Stimulated activated naive CD8-positive, alpha-beta T cell treated with anti-CD3 and anti-CD28 coated beads, Interleukin-15, Interleukin-2, amounts not matched to agents 100 ng/mL and 50 ng/mL, for 24 hours (primary cell): ENCODE results near the gene RUFY1.
A peak's percentile ranks its signal among the peaks of the same experiment; 100 is the strongest.
"Not testable (repeated sequence)": the region's sequence is repeated elsewhere in the genome, so short reads cannot be mapped to it uniquely, and the experiment has no call there.

ENCODE experiments used
- H3K27ac Mint-ChIP-seq: one replicate; pipeline ENCODE4 v1.8.0; 2021; ENCODE audit warnings: mild to moderate bottlenecking, mixed read lengths
- H3K27me3 Mint-ChIP-seq: one replicate; pipeline ENCODE4 v1.8.0; 2021; ENCODE audit warnings: mixed read lengths
- H3K36me3 Mint-ChIP-seq: one replicate; pipeline ENCODE4 v1.8.0; 2021; ENCODE audit warnings: low read depth, mixed read lengths
- H3K4me1 Mint-ChIP-seq: one replicate; pipeline ENCODE4 v1.8.0; 2021; ENCODE audit warnings: low read depth, mixed read lengths
- H3K4me3 Mint-ChIP-seq: one replicate; pipeline ENCODE4 v1.8.0; 2021; ENCODE audit warnings: mild to moderate bottlenecking, mixed read lengths
- H3K9me3 Mint-ChIP-seq: one replicate; pipeline ENCODE4 v1.8.0; 2021; ENCODE audit warnings: mixed read lengths

RUFY1 gene, protein sequence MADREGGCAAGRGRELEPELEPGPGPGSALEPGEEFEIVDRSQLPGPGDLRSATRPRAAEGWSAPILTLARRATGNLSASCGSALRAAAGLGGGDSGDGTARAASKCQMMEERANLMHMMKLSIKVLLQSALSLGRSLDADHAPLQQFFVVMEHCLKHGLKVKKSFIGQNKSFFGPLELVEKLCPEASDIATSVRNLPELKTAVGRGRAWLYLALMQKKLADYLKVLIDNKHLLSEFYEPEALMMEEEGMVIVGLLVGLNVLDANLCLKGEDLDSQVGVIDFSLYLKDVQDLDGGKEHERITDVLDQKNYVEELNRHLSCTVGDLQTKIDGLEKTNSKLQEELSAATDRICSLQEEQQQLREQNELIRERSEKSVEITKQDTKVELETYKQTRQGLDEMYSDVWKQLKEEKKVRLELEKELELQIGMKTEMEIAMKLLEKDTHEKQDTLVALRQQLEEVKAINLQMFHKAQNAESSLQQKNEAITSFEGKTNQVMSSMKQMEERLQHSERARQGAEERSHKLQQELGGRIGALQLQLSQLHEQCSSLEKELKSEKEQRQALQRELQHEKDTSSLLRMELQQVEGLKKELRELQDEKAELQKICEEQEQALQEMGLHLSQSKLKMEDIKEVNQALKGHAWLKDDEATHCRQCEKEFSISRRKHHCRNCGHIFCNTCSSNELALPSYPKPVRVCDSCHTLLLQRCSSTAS

DNA sequence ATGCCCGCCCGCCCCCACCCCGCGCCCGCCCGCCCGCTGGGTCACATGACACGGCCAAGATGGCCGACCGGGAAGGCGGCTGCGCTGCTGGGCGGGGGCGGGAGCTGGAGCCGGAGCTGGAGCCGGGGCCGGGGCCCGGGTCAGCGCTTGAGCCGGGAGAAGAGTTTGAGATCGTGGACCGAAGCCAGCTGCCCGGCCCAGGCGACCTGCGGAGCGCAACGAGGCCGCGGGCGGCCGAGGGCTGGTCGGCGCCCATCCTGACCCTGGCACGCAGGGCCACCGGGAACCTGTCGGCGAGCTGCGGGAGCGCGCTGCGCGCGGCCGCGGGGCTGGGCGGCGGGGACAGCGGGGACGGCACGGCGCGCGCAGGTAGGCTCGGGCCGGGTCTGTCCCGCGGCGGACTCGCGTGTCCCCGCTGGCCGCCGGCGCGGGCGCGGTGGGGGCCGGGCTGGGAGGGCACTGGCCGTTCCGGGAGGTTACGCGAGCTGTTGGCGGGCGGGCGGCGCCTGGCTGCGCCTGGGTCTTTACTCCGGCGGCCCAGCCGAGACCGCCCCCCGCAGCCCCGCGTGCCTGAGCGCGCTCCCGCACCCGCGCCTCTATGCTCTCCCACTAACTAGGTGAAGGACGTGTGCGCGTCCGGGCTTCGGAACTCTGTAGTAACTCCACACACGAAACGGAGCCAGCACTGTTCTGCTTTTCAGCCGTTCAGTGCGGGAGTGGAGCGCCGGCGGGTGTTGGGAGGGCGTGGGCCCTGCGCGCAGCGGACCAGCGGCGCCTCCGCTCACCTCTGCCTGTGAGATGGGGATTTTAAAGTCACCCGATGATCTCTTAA, at the start of gene RUFY1:
RUFY1 (plus strand) TSS at position 44 of the 832 bp plus-strand sequence; CDS start at position 60, 16 bp downstream.
- no peaks in the 10 kb centered on the region for H3K9me3 Mint-ChIP-seq
- no peaks in the 10 kb centered on the region for H3K27me3 Mint-ChIP-seq
- peak within 1 kb of the TSS; percentile 100 for H3K27ac Mint-ChIP-seq
- peaks cover 23% of the 10 kb centered on the region for H3K36me3 Mint-ChIP-seq
- peak within 1 kb of the TSS; percentile 96 for H3K4me3 Mint-ChIP-seq
- peaks cover 40% of the 10 kb centered on the region for H3K4me1 Mint-ChIP-seq

- H3K36me3 Mint-ChIP-seq, H3K4me3 Mint-ChIP-seq, H3K27me3 Mint-ChIP-seq, H3K4me1 Mint-ChIP-seq, H3K9me3 Mint-ChIP-seq, H3K27ac Mint-ChIP-seq: not testable (repeated sequence)
Measured at GRCh38 chr5:179501997-179502396, 48.4 kb upstream of the RUFY1 start.

DNA sequence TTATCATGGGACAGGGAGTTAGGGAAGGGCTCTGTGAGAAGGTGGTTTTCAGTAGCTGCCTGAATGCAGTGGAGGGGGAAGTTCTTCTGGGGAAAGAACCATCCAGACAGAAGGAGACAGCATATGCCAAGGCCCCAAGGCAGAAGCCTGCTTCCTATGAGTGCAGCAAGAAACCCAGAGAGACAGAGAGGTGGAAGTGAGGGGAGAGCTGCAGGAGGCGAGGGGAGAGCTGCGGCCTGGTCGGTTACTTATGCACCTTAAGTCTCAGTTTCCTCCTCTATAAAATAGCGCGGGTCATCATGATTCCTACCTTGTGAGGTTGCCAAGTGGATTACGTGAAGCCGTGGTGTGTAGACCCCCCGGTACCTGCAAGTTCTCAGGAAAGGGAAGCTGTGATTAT, 47.9 kb upstream of the RUFY1 start:
- H3K27me3 Mint-ChIP-seq, H3K36me3 Mint-ChIP-seq, H3K4me1 Mint-ChIP-seq, H3K4me3 Mint-ChIP-seq, H3K9me3 Mint-ChIP-seq, H3K27ac Mint-ChIP-seq: not testable (repeated sequence)

- Mint-ChIP-seq H3K27ac (no peak overlapping the region), H3K36me3 (no peaks in the 10 kb centered on the region), H3K4me1 (peaks cover 4% of the 10 kb centered on the region), H3K4me3 (no peak overlapping the region), H3K9me3 (no peaks in the 10 kb centered on the region), H3K27me3 (no peaks in the 10 kb centered on the region)
Measured at GRCh38 chr5:179504191-179504590, 46.2 kb upstream of the RUFY1 start.

- Mint-ChIP-seq H3K4me1 (peaks cover 10% of the 10 kb centered on the region), H3K9me3 (no peaks in the 10 kb centered on the region), H3K27ac (no peak overlapping the region), H3K27me3 (no peaks in the 10 kb centered on the region), H3K36me3 (no peaks in the 10 kb centered on the region), H3K4me3 (no peak overlapping the region)
Measured at GRCh38 chr5:179504600-179505396, 45.6 kb upstream of the RUFY1 start.

DNA sequence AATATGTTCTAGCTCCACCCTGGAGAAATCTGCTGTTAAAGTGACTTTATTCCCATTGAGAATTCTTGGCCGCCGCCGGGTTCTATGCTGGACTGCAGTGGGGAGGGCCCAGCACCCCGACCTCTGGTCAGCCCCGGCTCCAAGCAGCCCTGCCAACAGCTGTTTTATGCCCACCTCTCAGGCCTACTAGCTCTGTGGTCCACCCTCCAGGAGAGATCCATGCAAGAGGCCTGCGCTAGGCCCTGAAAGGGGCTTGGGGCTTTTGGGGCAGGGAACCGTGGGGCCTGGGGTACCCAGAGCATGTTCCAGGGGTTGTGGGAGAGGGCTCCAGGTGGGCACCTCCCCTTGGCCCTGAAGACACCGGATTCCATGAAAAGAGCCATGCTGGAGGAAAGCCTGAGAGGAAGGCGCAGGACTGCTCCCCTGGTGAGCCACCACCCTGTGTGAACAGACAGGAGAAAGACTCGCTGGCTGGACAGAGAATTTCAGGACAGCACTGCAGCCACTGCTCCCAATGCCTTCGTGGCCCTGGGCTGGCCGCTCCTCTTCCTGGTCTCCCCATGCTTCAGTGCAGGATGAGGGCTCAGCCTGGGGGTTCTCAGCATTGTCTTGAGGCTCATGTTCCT, 44.6 kb upstream of the RUFY1 start:
- Mint-ChIP-seq H3K27me3 (no peaks in the 10 kb centered on the region), H3K27ac (no peak overlapping the region), H3K4me1 (peaks cover 13% of the 10 kb centered on the region), H3K4me3 (no peak overlapping the region), H3K36me3 (no peaks in the 10 kb centered on the region), H3K9me3 (no peaks in the 10 kb centered on the region)

- Mint-ChIP-seq H3K27ac (no peak overlapping the region), H3K27me3 (no peaks in the 10 kb centered on the region), H3K9me3 (no peaks in the 10 kb centered on the region), H3K4me3 (no peak overlapping the region), H3K36me3 (no peaks in the 10 kb centered on the region), H3K4me1 (peaks cover 13% of the 10 kb centered on the region)
Measured at GRCh38 chr5:179509239-179509638, 41.1 kb upstream of the RUFY1 start.

DNA sequence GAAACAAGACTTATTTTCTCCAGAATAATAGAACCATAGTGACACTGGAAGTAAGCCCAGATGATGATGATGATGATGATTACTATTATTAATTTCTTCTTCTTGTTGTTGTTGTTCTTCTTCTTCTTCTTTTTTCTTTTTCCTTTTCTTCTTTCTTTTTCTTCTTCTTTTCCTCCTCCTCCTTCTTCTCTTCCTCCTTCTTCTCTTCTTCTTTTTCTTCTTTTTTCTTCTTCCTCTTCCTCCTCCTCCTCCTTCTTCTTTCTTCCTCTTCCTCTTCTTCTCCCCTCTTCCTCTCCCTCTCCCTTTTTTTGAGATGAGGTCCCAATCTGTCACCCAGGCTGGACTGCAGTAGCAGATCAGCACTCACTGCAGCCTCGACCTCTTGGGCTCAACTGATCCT, 40.5 kb upstream of the RUFY1 start:
- peaks cover 13% of the 10 kb centered on the region for H3K4me1 Mint-ChIP-seq
- no peaks in the 10 kb centered on the region for H3K36me3 Mint-ChIP-seq
- H3K27ac Mint-ChIP-seq = no peak overlapping the region
- H3K9me3 Mint-ChIP-seq = no peaks in the 10 kb centered on the region
- H3K4me3 Mint-ChIP-seq = no peak overlapping the region
- H3K27me3 Mint-ChIP-seq = no peaks in the 10 kb centered on the region

- Mint-ChIP-seq H3K4me3 (no peak overlapping the region), H3K36me3 (no peaks in the 10 kb centered on the region), H3K9me3 (no peaks in the 10 kb centered on the region), H3K4me1 (peaks cover 13% of the 10 kb centered on the region), H3K27ac (no peak overlapping the region), H3K27me3 (peaks cover 5% of the 10 kb centered on the region)
Measured at GRCh38 chr5:179512452-179513000, 37.8 kb upstream of the RUFY1 start.

- H3K9me3 Mint-ChIP-seq, H3K4me1 Mint-ChIP-seq, H3K27ac Mint-ChIP-seq, H3K36me3 Mint-ChIP-seq, H3K27me3 Mint-ChIP-seq, H3K4me3 Mint-ChIP-seq: not testable (repeated sequence)
Measured at GRCh38 chr5:179515501-179515900, 34.9 kb upstream of the RUFY1 start.

- Mint-ChIP-seq H3K4me3 (no peak overlapping the region), H3K4me1 (no peaks in the 10 kb centered on the region), H3K9me3 (no peaks in the 10 kb centered on the region), H3K27ac (no peak overlapping the region), H3K36me3 (no peaks in the 10 kb centered on the region), H3K27me3 (peaks cover 5% of the 10 kb centered on the region)
Measured at GRCh38 chr5:179516221-179516620, 34.1 kb upstream of the RUFY1 start.

GRCh38 chr5:179517746-179518145, 32.6 kb upstream of the RUFY1 start:
- not testable (repeated sequence) for H3K4me1 Mint-ChIP-seq, H3K4me3 Mint-ChIP-seq, H3K36me3 Mint-ChIP-seq, H3K27ac Mint-ChIP-seq, H3K27me3 Mint-ChIP-seq, H3K9me3 Mint-ChIP-seq

DNA sequence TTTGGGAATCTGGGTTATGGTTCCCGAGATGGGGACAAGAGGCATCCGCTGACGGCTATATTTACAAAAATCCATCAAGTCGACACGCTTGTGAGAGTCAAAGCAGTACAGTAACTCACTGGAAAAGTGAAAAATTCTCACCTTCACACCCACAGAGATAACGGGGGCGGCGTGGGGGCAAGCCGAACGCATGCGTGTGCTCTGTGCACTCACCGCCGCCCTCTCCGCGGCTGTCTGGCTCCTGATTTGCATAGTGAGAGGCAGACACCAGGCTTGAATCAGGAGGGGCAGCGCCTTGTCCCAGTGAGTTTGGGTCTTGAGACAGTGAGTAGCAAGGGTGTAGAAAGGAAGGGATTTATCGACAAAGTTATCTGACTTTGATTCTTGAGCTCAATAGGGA, 32.0 kb upstream of the RUFY1 start:
- not testable (repeated sequence) for H3K4me3 Mint-ChIP-seq, H3K36me3 Mint-ChIP-seq, H3K9me3 Mint-ChIP-seq, H3K27me3 Mint-ChIP-seq, H3K27ac Mint-ChIP-seq, H3K4me1 Mint-ChIP-seq
